ENCODE measurements around the gene ANGPTL2. TPM values are rescaled to one million over a fixed set of nuclear protein-coding genes. Genes with fewer than 3 reads are reported as not detected.

Gene ANGPTL2
- total RNA-seq, 1 donor from 2014 or later, result 7.7 TPM

GRCh38 chr9:127136880-127137639 lies 14.6 kb upstream of the ANGPTL2 start:
- DNase-seq (ENCODE audit: low read depth in 2 of 2), result no peak

GRCh38 chr9:127136081-127136879 lies 13.8 kb upstream of the ANGPTL2 start:
- no peak for DNase-seq (ENCODE audit: low read depth in 2 of 2)

DNA sequence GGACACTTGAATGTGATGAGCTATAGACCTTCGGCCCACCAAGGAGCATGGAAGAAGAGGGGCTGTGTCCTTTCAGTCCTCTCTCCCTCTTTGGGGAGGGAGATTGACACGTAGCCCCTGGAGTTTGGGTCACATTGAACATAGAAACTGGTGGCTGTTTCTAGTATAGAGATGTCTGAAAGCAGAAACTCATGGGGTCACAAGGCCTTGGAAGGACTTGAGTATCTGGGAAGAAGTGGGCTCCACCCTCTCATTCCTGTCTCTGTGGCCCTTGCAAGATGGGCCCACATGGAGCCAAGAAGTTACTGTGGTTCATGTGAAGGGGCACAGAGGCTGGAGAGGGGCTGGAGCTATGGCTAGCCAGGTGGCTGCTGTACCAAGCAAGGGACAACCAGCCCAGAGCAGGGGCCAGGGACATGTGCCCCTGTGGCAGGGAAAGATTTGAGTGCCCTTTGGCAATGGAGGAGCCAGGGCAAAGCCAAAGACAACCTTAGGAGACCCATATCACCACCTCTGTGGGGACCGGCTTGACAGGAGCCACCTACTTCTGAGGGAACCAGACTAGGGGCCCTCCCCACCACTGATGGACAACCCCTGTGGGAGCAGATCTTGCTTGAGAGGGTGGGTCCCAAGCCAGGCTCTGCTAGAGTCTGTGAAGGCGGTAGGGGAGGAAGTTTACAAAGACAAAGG lies 12.8 kb upstream of the ANGPTL2 start:
- DNase-seq (ENCODE audit: low read depth in 2 of 2), result no peak

DNA sequence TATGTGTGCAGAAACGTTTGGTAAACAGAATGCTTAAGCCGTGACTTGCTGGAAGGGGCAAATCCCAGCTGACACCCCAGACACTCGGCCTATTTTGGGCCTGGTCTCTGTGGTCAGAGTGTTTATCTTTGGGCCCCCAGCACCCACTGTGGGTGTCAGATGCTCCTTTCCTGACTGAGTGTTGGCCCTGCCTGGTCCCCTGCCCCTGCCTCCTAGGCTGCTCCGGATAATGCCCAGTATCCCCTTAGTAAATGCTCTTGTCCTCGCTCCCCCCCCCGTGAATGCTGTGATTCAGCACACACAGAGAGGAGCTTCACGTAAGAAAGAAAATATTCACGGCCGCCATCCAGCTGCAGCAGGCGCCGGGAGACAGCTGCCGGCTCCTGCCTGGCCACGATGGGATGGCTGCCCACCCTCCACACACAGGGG lies 11.3 kb upstream of the ANGPTL2 start:
- DNase-seq (ENCODE audit: low read depth in 2 of 2), result no peak

DNA sequence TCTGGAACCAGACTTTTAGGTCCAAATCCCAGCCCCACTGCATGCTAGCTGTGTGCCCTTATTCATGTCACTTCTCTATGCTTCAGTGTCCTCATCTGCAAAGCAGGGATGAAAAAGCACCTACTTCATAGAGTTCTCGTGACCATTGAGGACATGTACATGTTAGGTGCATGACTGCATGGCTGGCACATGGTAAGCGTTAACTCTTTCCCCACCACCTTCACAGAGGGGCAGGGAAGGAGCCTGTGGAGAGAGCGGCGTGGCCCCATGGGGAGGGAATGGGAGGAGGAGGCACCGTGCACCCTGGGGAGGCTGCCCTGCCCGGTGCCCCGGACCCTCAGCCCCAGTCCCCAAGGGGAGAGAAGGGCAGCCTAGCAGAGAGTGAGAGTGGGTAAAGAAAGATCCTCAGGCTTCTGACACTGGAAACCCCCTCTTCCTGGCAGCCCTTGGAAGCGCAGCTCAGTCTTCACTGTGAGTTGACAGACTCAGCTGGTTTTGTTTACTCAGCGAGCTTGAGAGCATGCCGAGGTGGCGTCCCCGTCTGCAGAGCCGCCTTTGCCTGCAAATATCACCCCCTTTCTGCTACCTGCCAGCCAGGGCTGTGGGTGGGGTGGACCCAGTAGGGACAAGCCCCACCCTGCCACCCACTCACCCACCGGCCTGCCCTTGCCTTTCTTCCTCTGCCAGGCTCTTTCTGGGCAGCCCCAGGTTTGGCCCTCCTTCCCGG lies 10.6 kb upstream of the ANGPTL2 start:
- no peak for DNase-seq (ENCODE audit: low read depth in 2 of 2)

GRCh38 chr9:127132375-127132774 lies 9.9 kb upstream of the ANGPTL2 start:
- no peak for DNase-seq (ENCODE audit: low read depth in 2 of 2)

GRCh38 chr9:127131871-127132270 lies 9.4 kb upstream of the ANGPTL2 start:
- DNase-seq (ENCODE audit: low read depth in 2 of 2), result no peak

DNA sequence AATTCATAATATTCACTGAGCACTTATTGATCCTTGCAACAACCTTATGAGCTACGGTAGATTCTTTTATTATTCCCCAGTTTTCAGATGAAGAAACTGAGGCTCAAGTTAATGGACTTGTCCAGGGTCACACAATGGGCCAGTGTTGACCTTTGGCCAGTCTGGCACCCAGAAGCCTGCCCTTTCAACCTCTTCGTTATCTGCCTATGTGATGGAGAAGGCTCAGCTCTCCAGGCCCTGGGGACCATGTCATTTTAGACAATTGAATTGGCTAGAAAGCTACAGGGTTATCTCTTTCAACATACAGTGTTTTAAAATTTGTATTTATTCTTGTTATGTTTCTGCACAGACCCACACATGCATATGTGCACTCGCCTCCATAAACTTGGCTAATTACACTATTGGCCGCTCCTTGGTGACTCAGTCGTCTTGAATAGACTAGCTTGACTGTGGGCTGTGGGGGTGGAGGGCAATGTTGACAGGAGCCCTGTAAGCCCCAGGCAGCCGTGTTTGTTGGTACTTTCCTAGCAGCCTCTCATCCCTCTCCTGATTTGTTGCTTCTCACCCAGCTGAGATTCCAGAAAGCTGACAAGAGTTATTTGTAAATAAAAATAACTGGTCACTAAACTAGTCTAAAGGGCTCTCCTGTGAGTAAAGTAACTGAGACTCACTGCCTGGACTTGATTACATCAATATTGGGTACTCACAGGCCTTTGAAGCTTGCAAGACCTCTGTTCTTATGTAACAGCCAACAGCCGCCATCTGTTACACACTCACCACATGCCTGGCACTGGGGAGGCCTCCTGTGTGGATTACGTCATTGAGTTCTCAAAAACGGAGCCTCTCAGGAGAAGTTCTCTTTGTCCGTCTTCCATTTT lies 8.5 kb upstream of the ANGPTL2 start:
- no peak for DNase-seq (ENCODE audit: low read depth in 2 of 2)

DNA sequence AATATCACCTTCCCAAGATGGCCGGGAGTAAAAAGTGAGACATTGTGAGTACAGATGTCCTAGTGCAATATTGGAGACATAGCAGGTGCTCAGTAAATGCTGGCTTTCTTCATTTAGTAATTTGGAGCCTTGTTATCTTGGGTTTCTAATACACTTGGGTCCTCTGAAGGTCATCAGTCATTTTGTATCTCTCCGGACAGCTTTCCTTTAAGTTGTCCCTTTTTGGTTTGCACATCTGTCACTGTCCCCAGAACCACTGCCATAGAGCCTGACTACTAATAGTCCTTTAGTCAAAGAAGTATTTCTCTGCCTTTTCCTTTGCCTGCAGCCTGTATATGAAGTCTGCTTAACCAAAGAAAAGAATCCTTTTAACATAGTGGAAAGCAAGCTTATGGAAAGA lies 7.8 kb upstream of the ANGPTL2 start:
- DNase-seq (ENCODE audit: low read depth in 2 of 2), result no peak

GRCh38 chr9:127129718-127130085 lies 7.3 kb upstream of the ANGPTL2 start:
- DNase-seq (ENCODE audit: low read depth in 2 of 2), result no peak

GRCh38 chr9:127129073-127129717 lies 6.8 kb upstream of the ANGPTL2 start:
- DNase-seq (ENCODE audit: low read depth in 2 of 2), result no peak

- DNase-seq (ENCODE audit: low read depth in 2 of 2), result no peak
Observed at GRCh38 chr9:127128341-127129072, 6.1 kb upstream of the ANGPTL2 start.

DNA sequence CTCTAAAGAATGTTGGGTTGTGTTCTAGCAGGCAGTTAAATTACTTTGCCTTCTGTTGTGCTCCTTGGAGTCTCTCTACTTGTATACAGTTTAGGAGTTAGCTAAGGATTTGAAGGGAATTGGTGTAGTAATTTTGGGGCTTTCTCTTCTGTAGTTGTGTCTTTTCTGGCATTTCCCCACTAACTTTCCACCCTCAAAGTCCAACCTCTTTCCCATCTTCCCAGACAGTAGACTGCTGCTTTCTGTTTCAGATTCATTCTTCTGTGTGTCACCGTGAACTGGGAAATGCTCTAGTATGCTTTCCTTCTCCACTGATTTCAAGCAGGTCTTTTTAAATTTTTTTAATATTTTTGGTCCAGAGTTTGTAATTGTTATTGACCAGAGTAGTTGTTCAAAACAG lies 4.5 kb upstream of the ANGPTL2 start:
- no peak for DNase-seq (ENCODE audit: low read depth in 2 of 2)

GRCh38 chr9:127124792-127125191 lies 2.4 kb upstream of the ANGPTL2 start:
- DNase-seq (ENCODE audit: low read depth in 2 of 2), result no peak

DNA sequence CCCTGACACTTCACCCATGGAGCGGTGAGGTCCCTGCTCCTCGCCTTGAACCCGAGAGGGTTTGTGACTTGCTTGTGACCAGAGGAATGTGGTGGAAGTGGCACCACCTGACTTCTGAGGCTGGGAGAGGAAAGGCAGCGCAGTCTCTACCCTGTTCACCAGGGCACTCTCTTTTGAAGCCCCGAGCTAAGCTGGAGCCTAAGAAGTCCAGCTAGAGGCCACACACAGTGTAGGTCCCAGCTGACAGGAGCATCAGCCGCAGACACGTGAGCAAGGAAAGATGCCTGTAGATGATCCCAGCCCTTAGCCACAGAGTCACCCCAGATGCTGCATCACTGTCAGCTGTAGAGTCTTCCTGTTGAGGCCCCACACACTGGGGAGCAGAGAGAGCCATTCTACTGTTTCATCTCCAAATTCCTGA lies 1.7 kb upstream of the ANGPTL2 start:
- DNase-seq (ENCODE audit: low read depth in 2 of 2), result no peak

- no peak for DNase-seq (ENCODE audit: low read depth in 2 of 2)
Observed at GRCh38 chr9:127123064-127123890, 842 bp upstream of the ANGPTL2 start.

GRCh38 chr9:127121628-127122175 lies 733 bp downstream of the ANGPTL2 start:
- peak in 1 of 2 donors; percentile 23 for DNase-seq (ENCODE audit: low read depth in 2 of 2)

DNA sequence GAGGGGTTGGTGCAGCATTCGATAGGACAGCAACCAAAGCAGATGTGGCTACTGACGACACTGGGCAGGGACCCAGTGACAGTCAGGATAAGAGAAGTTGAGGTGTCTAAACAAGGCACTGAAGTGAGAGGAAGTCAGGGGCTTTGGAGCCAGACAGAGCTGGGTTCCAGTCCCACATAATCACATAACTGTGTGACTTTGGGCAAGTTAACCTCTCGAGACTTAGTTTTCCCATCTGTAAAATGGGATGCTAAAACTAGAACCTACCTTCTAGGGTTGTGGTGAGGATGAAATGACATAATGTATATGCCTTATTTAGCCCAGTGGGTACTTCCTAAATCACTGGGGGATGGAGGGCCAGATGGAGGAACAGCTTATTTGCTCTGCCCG lies 3.1 kb downstream of the ANGPTL2 start:
- no peak for DNase-seq (ENCODE audit: low read depth in 2 of 2)

All from dermis microvascular lymphatic vessel endothelial cell (primary cell).